Measurements from ENCODE around the gene PTPN22. TPM values are rescaled to one million over a fixed set of nuclear protein-coding genes. Genes with fewer than 3 reads are reported as not detected.
A peak's percentile ranks its signal among the peaks of the same experiment; 100 is the strongest.

The PTPN22 gene
- total and polyA plus RNA-seq, 9 of the 15 experiments (the other 6 are each of a cell fraction or from before 2014, with no cell fraction given): 0.45 to 4.6 (median 1.1) TPM

DNA sequence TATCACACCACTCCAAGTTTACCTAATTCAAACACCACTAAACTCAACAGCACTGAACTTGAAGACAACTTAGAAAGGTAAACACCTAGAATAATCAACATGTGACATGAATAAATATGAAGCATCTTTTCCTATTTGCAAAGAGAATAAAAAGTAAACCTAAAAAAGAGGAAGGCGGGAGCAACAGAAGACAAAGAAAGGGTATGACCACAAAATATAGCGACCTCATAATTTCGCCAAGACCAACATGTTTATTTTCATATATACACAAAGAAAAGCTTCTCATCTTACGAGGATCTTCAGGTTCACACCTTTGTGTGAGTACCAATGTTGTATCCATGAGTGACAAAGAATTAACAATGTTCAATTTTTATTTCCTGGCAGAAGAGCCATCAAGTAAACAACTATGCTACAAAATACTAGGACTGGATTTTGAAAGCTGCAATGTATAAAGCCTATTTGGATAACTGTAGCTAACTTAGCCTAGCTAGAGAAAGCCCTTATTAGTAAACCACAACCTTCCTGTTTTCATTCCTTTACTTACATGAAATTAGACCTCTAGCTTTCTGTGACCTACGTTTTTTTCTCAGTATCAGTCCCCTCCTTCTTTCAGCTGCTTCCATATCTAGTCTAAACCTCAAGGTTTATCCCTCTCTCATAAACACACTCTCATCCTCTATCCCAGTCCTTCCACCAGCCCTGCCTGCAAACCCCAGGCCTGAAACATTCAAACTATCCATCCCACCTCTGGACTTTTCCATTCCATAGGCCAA lies 91.0 kb downstream of the PTPN22 start (continued):
- TF ChIP-seq, protein P1, sequence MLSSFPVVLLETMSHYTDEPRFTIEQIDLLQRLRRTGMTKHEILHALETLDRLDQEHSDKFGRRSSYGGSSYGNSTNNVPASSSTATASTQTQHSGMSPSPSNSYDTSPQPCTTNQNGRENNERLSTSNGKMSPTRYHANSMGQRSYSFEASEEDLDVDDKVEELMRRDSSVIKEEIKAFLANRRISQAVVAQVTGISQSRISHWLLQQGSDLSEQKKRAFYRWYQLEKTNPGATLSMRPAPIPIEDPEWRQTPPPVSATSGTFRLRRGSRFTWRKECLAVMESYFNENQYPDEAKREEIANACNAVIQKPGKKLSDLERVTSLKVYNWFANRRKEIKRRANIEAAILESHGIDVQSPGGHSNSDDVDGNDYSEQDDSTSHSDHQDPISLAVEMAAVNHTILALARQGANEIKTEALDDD (IDR thresholded peaks at IDR 0.05): peak; percentile 97
- TF ChIP-seq PHB2 (IDR thresholded peaks at IDR 0.05; ENCODE audit: low read depth) (no peak), NR1H2 (CRISPR knock-in tag; IDR thresholded peaks at IDR 0.05) (no peak), ZNF324 (CRISPR knock-in tag; IDR thresholded peaks at IDR 0.05) (no peak), GATAD2A (IDR thresholded peaks at IDR 0.05) (no peak), HNRNPL (IDR thresholded peaks at IDR 0.05; ENCODE audit: low read depth, low read length) (no peak), TCF3 (CRISPR knock-in tag; IDR thresholded peaks at IDR 0.05) (peak; percentile 58; the same call in 1 of the 2 replicates), ZNF551 (CRISPR knock-in tag; IDR thresholded peaks at IDR 0.05) (no peak), ZZZ3 (IDR thresholded peaks at IDR 0.05) (no peak), TBP (optimal IDR thresholded peaks at IDR 0.05; ENCODE audit: low read depth, low read length) (no peak), HNRNPUL1 (IDR thresholded peaks at IDR 0.05; ENCODE audit: low read length) (no peak), ARID1B (IDR thresholded peaks at IDR 0.05) (peak; percentile 62), STAT5A (IDR thresholded peaks at IDR 0.05; ENCODE audit: borderline replicate concordance, low read length) (no peak), ZC3H11A (IDR thresholded peaks at IDR 0.05; ENCODE audit: low read depth, low read length) (no peak), FOXK1 (CRISPR knock-in tag; IDR thresholded peaks at IDR 0.05; ENCODE audit: borderline replicate concordance) (no peak), ZNF140 (CRISPR knock-in tag; IDR thresholded peaks at IDR 0.05) (no peak), TOE1 (IDR thresholded peaks at IDR 0.05; ENCODE audit: borderline replicate concordance) (no peak), TOE1 (CRISPR knock-in tag; IDR thresholded peaks at IDR 0.05; ENCODE audit: borderline replicate concordance, low read depth) (no peak), CBFA2T3 (IDR thresholded peaks at IDR 0.05) (peak; percentile 58)
- TF ChIP-seq, protein P2, sequence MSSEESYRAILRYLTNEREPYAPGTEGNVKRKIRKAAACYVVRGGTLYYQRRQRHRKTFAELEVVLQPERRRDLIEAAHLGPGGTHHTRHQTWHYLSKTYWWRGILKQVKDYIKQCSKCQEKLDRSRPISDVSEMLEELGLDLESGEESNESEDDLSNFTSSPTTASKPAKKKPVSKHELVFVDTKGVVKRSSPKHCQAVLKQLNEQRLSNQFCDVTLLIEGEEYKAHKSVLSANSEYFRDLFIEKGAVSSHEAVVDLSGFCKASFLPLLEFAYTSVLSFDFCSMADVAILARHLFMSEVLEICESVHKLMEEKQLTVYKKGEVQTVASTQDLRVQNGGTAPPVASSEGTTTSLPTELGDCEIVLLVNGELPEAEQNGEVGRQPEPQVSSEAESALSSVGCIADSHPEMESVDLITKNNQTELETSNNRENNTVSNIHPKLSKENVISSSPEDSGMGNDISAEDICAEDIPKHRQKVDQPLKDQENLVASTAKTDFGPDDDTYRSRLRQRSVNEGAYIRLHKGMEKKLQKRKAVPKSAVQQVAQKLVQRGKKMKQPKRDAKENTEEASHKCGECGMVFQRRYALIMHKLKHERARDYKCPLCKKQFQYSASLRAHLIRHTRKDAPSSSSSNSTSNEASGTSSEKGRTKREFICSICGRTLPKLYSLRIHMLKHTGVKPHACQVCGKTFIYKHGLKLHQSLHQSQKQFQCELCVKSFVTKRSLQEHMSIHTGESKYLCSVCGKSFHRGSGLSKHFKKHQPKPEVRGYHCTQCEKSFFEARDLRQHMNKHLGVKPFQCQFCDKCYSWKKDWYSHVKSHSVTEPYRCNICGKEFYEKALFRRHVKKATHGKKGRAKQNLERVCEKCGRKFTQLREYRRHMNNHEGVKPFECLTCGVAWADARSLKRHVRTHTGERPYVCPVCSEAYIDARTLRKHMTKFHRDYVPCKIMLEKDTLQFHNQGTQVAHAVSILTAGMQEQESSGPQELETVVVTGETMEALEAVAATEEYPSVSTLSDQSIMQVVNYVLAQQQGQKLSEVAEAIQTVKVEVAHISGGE (CRISPR knock-in tag; IDR thresholded peaks at IDR 0.05): no peak
- TF ChIP-seq, protein P3, sequence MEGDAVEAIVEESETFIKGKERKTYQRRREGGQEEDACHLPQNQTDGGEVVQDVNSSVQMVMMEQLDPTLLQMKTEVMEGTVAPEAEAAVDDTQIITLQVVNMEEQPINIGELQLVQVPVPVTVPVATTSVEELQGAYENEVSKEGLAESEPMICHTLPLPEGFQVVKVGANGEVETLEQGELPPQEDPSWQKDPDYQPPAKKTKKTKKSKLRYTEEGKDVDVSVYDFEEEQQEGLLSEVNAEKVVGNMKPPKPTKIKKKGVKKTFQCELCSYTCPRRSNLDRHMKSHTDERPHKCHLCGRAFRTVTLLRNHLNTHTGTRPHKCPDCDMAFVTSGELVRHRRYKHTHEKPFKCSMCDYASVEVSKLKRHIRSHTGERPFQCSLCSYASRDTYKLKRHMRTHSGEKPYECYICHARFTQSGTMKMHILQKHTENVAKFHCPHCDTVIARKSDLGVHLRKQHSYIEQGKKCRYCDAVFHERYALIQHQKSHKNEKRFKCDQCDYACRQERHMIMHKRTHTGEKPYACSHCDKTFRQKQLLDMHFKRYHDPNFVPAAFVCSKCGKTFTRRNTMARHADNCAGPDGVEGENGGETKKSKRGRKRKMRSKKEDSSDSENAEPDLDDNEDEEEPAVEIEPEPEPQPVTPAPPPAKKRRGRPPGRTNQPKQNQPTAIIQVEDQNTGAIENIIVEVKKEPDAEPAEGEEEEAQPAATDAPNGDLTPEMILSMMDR (IDR thresholded peaks at IDR 0.05 in 2 of 3, conservative IDR thresholded peaks at IDR 0.05 in 1 of 3; ENCODE audit: insufficient read depth in 2 of 3, low read depth in 1 of 3, low read length in 3 of 3): no peak
- TF ChIP-seq, protein P4, sequence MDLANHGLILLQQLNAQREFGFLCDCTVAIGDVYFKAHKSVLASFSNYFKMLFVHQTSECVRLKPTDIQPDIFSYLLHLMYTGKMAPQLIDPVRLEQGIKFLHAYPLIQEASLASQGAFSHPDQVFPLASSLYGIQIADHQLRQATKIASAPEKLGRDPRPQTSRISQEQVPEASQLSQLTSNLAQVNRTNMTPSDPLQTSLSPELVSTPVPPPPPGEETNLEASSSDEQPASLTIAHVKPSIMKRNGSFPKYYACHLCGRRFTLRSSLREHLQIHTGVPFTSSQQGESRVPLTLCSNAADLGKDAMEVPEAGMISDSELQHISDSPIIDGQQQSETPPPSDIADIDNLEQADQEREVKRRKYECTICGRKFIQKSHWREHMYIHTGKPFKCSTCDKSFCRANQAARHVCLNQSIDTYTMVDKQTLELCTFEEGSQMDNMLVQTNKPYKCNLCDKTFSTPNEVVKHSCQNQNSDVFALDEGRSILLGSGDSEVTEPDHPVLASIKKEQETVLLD (IDR thresholded peaks at IDR 0.05): no peak

Measured in K562 (cell line).